ENCODE measurements around the gene LHPP. TPM values are rescaled to one million over a fixed set of nuclear protein-coding genes. Genes with fewer than 3 reads are reported as not detected.
A peak's percentile ranks its signal among the peaks of the same experiment; 100 is the strongest.

The LHPP gene
- polyA plus RNA-seq, 2 of the 4 experiments (the other 2 are of a cell fraction): 14.4 to 18.6 TPM

DNA sequence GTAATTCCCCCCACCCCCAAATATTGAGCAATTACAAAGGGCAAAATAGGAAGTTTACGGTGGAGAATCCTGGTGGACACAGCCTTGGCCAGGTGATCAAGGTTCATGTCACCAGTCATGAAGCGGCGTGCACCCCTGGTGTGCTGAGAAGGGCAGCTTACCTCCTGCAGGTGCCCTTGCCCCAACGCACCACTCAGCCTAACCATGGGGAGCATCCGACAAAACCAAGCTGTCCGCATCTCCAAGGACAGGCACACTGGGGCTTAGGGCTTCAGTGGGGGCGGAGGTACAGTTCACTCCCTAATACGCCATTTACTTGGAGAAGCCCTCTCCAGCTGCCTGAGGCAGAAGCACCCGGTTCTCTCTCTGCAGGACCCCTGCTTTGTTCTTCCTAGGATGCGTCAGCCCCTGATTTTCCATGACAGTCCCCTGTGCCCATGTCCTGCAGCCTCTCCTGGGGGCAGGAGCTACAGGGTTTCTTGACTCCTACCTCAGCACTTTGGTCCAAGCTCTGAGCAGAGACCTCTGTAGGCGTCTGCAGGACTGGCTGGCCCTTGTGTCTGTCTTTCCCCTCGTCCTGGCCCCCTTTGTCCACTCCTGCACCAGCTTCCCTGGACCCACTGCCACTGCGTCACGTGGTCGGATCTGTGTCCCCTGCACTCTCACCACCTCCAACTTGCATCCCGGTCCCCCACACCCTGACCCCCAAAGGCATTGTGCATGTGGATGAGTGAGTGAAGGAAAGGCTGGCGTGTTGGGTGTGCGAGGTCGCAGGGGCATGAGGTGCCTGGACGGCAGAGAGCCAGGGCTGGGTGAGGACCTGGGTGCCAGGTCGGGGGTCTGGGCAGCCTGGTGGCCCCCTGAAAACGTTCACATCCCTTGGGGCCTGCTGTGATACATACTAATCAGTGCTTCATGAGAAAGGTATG is 113.7 kb downstream of the LHPP start:
- FAIRE-seq (no peak), ATAC-seq (peak in 1 of 2 experiments; percentile 38; a peak in 2 of 6 replicates), DNase-seq (ENCODE audit: low read depth in 1 of 2, low spot score in 1 of 2) (no peak)
- Histone ChIP-seq H3K4me2 (no peak overlapping the region), H3K4me1 (no peaks in the 10 kb centered on the region), H3K27ac (no peak overlapping the region), H3K9me3 (no peaks in the 10 kb centered on the region; the same call in 2 of the 3 replicates), H3K4me3 (no peak overlapping the region)
- 48% methylated on average over 22 of the region's 22 CpGs for WGBS (ENCODE audit: missing lambda C conversion rate)
- no peak for TF ChIP-seq POLR2A (IDR thresholded peaks at IDR 0.05; ENCODE audit: low read length)
- ChIA-PET POLR2A (interaction anchor here (0.5 kb wide), 1 partner anchor 26 kb away, joined by 5 read pairs; no protein-coding TSS in a partner anchor), CTCF (interaction anchor here (1.6 kb wide), 1 partner anchor 45 kb away, joined by 6 read pairs; no protein-coding TSS in a partner anchor)

DNA sequence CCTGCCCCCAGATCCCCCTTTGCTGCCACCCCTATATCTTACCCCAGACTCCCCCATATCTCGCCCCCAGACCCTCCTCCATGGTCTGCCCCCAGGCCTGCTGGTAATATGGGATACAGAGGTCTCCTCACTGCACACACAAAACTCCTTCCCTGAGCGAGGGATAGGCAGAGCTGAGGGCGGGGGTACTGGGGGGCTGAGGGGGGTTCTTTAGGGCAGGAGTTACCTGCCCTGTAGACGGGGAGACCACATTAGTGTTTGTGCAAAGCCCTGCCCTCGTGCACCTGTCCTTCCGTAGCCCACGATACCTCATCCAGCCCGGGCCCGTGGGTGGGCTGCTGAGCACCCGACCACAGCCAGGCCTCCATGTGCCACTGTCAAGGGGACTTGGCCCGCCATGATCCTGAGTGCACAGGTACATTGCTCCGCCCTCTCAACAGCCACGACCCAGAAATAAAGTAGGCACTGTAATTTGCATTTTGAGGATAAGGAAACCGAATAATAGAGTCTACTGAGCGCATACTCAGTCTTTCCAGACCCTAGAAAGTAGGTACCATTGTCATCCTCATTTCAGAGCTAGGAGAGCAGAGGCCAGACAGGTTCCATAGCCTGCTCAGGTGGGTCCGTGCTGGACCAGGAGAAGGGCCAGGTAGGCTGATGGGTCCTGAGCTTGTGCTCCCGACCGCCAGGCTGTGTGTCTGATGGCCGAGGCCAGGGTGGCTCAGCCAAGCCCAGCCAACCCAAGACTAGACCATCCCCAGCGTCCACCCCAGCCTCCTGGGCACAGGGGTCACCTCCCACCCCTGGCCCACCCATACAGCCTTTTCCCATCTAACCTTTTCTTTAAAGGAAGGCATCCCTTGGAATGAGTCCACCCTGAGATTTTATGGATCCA is 115.2 kb downstream of the LHPP start:
- WGBS (ENCODE audit: missing lambda C conversion rate): 57% methylated on average over 15 of the region's 20 CpGs
- H3K9me3 ChIP-seq: no peaks in the 10 kb centered on the region; the same call in 2 of the 3 replicates
- CTCF ChIA-PET: interaction anchor here (1.6 kb wide), 1 partner anchor 47 kb away, joined by 6 read pairs; no protein-coding TSS in a partner anchor
- H3K4me3 ChIP-seq: no peak overlapping the region
- no peak for DNase-seq (ENCODE audit: low read depth in 1 of 2, low spot score in 1 of 2)
- no peak overlapping the region for H3K4me2 ChIP-seq
- TF ChIP-seq, protein P1, sequence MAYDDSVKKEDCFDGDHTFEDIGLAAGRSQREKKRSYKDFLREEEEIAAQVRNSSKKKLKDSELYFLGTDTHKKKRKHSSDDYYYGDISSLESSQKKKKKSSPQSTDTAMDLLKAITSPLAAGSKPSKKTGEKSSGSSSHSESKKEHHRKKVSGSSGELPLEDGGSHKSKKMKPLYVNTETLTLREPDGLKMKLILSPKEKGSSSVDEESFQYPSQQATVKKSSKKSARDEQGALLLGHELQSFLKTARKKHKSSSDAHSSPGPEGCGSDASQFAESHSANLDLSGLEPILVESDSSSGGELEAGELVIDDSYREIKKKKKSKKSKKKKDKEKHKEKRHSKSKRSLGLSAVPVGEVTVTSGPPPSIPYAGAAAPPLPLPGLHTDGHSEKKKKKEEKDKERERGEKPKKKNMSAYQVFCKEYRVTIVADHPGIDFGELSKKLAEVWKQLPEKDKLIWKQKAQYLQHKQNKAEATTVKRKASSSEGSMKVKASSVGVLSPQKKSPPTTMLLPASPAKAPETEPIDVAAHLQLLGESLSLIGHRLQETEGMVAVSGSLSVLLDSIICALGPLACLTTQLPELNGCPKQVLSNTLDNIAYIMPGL (CRISPR knock-in tag; IDR thresholded peaks at IDR 0.05; ENCODE audit: borderline replicate concordance): no peak
- ATAC-seq: no peak
- H3K4me1 ChIP-seq: no peaks in the 10 kb centered on the region
- no peak for FAIRE-seq
- POLR2A ChIA-PET: no interaction called here
- H3K27ac ChIP-seq: no peak overlapping the region

DNA sequence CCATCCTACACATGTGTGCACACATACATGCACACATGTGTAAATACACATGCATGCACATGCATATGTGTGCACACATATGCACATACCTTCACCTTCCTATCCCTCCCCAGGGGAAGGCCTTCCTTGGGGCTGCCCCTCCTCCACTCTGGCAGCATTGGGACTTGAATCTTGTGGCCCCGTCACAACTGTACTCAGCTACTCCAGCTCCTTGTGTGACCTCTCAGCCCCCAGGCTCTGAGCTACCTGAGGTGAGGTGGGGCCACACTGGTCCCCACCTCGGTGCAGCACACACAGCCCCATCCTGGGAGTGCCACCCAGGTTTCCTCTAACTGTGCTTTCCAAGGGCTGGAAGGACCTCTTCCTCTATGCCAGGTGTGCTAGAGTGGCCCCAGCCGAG is 116.0 kb downstream of the LHPP start:
- DNase-seq (ENCODE audit: low read depth in 1 of 2, low spot score in 1 of 2) (no peak), FAIRE-seq (no peak), ATAC-seq (no peak)
- Histone ChIP-seq H3K4me2 (no peak overlapping the region), H3K27ac (no peak overlapping the region), H3K9me3 (no peaks in the 10 kb centered on the region; the same call in 2 of the 3 replicates), H3K4me1 (no peaks in the 10 kb centered on the region), H3K4me3 (no peak overlapping the region)
- CTCF ChIA-PET: no interaction called here
- WGBS (ENCODE audit: missing lambda C conversion rate): 40% methylated on average over 2 of the region's 3 CpGs
- POLR2A ChIA-PET: no interaction called here
- TF ChIP-seq TP53 (CRISPR knock-in tag; IDR thresholded peaks at IDR 0.05) (no peak), MYC (IDR thresholded peaks at IDR 0.05; ENCODE audit: borderline replicate concordance, low read length) (no peak), BHLHE40 (IDR thresholded peaks at IDR 0.05; ENCODE audit: low read depth, low read length) (no peak), HEYL (CRISPR knock-in tag; IDR thresholded peaks at IDR 0.05) (no peak), RNF2 (IDR thresholded peaks at IDR 0.05; ENCODE audit: borderline replicate concordance, low read depth) (no peak), FOSL2 (IDR thresholded peaks at IDR 0.05) (no peak), FOSL2 (CRISPR knock-in tag; IDR thresholded peaks at IDR 0.05) (no peak), JUN (IDR thresholded peaks at IDR 0.05) (no peak), HOXB13 (CRISPR knock-in tag; IDR thresholded peaks at IDR 0.05; ENCODE audit: low read depth) (no peak), TFCP2L1 (CRISPR knock-in tag; IDR thresholded peaks at IDR 0.05) (no peak), EHMT2 (IDR thresholded peaks at IDR 0.05; ENCODE audit: low read depth) (no peak), NR3C1 (IDR thresholded peaks at IDR 0.05) (no peak)
- TF ChIP-seq, protein P2, sequence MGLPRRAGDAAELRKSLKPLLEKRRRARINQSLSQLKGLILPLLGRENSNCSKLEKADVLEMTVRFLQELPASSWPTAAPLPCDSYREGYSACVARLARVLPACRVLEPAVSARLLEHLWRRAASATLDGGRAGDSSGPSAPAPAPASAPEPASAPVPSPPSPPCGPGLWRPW (IDR thresholded peaks at IDR 0.05): no peak
- TF ChIP-seq, protein P3, sequence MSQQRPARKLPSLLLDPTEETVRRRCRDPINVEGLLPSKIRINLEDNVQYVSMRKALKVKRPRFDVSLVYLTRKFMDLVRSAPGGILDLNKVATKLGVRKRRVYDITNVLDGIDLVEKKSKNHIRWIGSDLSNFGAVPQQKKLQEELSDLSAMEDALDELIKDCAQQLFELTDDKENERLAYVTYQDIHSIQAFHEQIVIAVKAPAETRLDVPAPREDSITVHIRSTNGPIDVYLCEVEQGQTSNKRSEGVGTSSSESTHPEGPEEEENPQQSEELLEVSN (IDR thresholded peaks at IDR 0.05; ENCODE audit: borderline replicate concordance, low read depth): no peak
- TF ChIP-seq, protein P4, sequence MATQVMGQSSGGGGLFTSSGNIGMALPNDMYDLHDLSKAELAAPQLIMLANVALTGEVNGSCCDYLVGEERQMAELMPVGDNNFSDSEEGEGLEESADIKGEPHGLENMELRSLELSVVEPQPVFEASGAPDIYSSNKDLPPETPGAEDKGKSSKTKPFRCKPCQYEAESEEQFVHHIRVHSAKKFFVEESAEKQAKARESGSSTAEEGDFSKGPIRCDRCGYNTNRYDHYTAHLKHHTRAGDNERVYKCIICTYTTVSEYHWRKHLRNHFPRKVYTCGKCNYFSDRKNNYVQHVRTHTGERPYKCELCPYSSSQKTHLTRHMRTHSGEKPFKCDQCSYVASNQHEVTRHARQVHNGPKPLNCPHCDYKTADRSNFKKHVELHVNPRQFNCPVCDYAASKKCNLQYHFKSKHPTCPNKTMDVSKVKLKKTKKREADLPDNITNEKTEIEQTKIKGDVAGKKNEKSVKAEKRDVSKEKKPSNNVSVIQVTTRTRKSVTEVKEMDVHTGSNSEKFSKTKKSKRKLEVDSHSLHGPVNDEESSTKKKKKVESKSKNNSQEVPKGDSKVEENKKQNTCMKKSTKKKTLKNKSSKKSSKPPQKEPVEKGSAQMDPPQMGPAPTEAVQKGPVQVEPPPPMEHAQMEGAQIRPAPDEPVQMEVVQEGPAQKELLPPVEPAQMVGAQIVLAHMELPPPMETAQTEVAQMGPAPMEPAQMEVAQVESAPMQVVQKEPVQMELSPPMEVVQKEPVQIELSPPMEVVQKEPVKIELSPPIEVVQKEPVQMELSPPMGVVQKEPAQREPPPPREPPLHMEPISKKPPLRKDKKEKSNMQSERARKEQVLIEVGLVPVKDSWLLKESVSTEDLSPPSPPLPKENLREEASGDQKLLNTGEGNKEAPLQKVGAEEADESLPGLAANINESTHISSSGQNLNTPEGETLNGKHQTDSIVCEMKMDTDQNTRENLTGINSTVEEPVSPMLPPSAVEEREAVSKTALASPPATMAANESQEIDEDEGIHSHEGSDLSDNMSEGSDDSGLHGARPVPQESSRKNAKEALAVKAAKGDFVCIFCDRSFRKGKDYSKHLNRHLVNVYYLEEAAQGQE (IDR thresholded peaks at IDR 0.05): no peak
